Right lung (tissue), 5 donors: ENCODE data around the gene TEAD4. TPM values are rescaled to one million over a fixed set of nuclear protein-coding genes. Genes with fewer than 3 reads are reported as not detected.
"Not testable (repeated sequence)": the region's sequence is repeated elsewhere in the genome, so short reads cannot be mapped to it uniquely, and the experiment has no call there.

Source experiments
- DNase-seq, 2 donors: peaks; one replicate each; pipeline ENCODE4 v3.0.0-alpha.2; 2013
- polyA plus RNA-seq, 5 donors: library from polyadenylated mRNA; unstranded; fragments of 120-200 nt; gene quantifications; one replicate each; pipeline versions ENCODE4 v1.2.1 to v1.2.3, GENCODE V29; 2013; ENCODE audit warnings: inconsistent platforms in 1 of 5, low replicate concordance in 1 of 5; ENCODE audit not compliant: insufficient read length in 5 of 5, insufficient read depth in 1 of 5

The TEAD4 gene
- polyA plus RNA-seq, 5 donors: 11.6 to 15.6 (median 12.7) TPM

DNA sequence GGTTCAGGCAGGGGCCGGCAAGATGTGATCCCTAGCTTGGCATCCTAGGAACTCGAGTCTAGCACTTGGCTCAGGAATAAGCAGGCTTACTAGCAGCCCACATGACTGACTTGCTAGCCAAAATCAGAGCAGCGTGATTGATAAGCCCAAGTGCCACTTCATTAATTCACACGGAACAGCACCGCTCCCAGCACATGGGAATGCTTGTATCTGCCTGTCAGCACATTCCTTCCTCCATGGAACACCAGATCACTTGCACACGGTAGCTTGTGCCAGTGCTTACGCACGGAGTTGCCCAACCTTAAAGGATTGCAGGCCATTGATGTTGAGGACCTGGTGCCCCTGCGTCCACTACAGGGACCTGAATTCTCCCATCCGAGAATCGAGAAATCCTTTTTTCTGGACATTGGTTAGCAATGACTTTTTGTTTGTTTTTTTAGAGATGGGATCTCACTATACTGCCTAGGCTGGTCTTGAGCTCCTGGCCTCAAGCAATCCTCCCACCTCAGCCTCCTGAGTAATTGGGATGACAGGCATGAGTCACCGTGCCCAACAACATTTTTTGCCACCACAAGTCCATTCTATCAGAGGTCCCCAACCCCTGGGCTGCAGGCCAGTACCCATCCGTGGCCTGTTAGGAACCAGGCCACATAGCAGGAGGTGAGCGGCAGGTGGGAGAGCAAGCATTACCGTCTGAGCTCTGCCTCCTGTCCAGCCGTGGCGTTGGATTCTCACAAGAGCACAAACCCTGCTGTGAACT lies 87.4 kb downstream of the TEAD4 start:
- no peak for DNase-seq

DNA sequence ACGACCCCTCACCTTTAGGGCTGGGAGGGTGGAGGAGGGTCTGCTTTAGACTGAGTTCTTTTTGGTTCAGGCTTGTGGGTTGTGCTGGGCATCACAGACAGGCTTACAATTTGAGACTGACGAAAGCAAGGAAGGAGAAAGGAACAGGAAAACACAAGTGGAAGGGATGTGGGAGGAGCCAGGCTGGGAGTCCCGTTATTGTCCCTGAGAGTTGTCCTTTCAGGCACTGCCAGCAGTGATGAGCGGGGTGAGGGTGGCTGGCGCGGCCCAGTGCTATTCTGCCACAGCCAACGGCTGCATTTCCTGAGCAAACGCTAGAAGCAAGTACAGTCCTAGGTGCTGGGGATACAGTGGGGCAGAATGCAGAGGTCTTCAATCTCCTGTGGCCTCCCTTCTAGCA lies 88.8 kb downstream of the TEAD4 start:
- DNase-seq: no peak

DNA sequence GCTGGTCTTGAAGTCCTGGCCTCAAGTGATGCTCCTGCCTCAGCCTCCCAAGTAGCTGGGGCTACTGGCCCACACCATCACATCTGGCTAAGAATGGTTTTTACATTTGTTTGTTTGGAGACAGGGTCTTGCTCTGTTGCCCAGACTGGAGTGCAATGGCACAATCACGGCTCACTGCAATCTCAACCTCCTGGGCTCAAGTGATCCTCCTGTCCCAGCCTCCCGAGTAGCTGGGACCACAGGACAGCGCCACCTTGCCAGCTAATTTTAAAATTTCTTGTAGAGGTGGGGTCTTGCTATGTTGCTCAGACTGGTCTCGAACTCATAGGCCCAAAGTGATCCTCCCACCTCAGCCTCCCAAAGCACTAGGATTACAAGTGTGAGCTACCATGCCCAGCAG lies 89.3 kb downstream of the TEAD4 start:
- DNase-seq: no peak

DNA sequence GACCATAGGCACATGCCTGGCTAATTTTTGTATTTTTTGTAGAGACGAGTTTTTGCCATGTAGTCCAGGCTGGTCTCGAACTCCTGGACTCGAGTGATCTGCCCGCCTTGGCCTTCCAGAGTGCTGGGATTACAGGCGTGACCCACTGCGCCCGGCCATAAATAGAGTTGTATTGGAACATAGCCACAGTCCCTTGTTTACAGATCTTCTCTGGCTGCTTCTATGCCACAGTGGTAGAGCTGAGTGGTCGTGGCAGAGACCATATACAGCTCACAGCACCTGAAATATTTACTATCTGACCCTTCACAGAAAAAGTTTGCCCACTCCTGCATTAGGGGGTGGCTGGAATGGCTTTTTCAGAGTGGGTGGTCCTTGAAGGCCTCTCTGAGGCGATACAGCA lies 90.0 kb downstream of the TEAD4 start:
- no peak for DNase-seq

DNA sequence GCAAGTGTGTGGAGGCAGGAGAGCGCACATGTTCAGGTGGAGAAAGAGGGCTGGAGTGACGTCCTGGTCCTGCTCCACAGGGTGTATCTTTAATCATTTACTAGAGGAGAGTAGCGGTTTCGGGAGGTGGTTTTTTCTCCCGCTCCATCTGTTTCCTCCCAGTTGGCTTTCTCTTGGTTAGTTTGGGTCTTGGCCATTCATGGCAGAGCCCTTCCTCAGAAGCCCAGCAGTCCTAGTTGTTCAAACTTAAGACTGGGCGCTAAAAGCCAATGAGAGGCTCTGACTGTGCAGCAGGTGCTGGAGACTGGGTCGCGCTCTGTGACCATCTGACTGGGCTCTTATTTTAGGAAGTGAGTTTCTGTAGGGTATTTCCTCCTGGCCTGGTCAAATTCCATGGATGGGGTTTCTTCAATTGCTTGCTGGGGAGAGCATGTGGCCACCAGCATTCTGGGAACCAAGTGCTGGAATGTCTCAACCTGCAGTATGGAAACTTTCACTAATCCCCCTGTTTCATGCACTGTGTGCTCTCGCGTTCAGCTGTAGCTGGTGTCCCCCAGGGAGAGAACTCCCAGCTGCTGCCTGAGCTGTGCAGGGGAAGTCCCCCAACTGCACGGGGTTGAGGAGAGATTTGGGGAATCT lies 90.5 kb downstream of the TEAD4 start:
- no peak for DNase-seq

- no peak for DNase-seq
These were observed 95.2 kb downstream of the TEAD4 start for GRCh38 chr12:3054374-3054773.

DNA sequence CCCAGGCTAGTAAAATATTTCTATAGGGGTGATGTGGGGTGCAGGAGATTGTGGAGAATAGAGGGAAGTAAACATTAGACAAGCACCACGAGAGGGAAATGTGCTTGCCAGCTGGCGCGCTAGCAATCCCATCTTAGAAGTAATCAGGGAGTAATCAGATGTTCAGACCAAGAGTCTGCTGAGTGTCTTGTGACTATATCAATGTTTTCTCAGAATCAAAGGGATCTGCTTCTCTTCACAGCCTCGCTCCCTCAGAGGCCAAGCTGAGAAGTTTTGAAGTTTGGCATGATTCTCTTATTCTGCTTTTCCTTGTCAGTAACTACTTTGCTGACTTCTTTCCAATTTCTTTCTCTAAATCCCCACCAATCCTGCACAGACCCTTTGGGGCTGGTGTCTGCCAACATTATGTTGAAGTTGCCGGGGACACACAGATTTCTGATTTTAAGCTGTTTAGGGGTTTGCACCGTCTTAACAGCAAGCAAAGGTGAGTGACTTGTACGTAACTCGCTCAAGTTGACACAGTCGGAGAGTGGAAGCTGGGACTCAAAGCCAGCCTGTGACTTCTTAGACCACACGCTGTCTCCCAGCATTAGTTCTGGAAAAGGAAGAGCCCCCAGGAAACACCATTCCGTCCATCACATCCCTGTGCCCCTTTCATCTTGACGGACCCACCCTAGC lies 96.0 kb downstream of the TEAD4 start:
- peak; percentile 82 to 87 for DNase-seq

DNA sequence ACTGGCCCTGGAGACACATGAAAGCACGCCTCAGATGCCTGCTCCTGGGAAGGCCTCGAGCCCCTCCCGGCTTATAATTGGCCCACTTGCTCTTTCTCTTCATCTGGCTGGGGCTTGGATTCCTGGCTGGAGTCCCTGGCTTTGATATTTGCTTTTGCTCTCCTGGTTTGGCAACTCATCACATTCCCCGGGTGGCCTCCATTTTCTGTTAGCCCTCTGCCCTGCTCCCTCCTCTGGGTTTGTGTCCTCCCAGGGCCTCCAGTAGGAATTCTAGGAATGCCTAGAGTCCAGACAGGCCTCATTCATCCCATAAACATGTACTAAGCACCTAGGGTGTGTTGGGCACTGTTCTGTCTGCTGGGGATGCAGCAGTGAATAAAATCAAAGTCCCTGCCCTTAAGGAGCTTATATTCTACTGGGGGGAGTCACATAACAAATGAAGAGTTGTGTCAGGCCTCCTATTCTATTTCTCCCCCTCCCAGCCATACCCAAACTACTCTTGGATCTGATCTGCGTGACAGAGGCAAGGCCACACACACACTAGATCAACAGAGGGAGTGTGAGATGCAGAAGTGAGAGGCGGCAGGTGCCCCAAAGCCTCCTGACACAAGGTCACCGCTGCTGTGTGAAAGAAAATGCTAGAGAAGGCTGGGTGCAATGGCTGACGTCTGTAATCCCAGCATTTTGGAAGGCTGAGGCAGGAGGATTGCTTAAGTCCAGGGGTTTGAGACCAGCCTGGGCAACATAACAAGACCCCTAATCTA lies 96.7 kb downstream of the TEAD4 start:
- DNase-seq: no peak

GRCh38 chr12:3061059-3061458 lies 101.9 kb downstream of the TEAD4 start:
- no peak for DNase-seq

GRCh38 chr12:3061501-3062215 lies 102.5 kb downstream of the TEAD4 start:
- no peak for DNase-seq

- no peak for DNase-seq
These were observed 106.1 kb downstream of the TEAD4 start for GRCh38 chr12:3065300-3065699.

- DNase-seq: not testable (repeated sequence)
These were observed 106.6 kb downstream of the TEAD4 start for GRCh38 chr12:3065846-3066245.

GRCh38 chr12:3069714-3070113 lies 110.5 kb downstream of the TEAD4 start:
- DNase-seq: no peak

DNA sequence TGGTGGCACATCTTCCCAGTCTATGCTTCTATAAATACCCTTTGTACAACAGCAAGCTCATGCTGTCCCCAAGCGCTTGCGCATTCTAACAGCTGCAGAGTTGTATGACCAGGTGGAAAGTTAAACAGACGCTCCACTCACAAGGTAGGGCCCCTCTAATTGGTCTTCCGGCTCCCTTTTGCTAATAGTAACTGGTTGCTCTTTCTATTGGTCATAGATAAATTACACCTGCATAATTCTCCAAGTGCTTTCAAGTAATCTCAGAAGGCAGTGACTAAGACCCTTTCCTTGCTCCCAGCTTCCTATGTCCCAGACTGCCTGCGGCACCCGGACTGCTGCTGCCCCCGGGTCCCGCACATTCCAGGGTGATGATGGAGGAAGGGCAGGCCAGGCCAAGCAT lies 111.9 kb downstream of the TEAD4 start:
- DNase-seq: no peak

DNA sequence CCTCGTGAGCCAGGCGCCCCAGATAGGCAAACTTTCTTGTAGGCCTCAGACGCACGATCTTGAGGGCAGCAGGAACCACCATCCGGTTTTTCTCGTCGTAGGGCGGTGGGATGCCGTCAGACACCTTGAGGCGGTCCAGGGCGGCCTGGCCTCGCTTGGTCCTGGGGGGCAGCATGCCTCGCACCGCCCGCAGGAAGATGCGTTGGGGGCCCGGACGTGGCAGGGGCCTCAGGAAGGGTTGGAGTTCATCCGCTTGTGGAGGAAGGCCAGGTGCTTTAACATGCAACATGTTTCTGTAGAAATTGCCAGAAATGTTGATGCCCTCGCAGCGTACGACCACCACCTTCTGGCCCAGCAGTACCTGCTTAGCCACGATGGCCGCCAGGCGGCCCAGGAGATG lies 112.5 kb downstream of the TEAD4 start:
- no peak for DNase-seq

GRCh38 chr12:3073438-3074250 lies 114.4 kb downstream of the TEAD4 start:
- peak; percentile 77 to 85 for DNase-seq

DNA sequence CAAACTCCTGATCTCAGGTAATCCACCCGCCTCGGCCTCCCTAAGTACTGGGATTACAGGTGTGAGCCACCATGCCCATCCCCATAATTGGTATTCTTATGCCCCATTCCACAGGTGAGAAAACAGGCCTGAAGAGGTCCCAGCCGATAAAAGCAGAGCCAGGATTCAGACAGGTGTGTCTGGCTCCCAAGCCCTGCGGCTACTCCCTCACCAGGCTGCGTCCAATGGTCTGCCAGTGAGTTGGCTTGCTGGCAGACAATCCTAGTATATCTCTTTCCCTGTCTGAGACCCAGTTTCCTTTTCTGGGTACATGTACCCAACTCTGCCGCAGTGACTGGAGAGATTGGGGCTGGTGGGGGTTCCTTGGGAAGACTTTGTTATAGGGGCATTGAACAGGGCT lies 116.1 kb downstream of the TEAD4 start:
- no peak for DNase-seq

- peak; percentile 64 to 74 for DNase-seq
These were observed 117.8 kb downstream of the TEAD4 start, which contains the start of gene TSPAN9 for GRCh38 chr12:3076730-3077571. Gene TSPAN9 (plus strand): TSS chr12:3077379. CDS start chr12:3201194, 123,815 bp downstream.

GRCh38 chr12:3077572-3078081 lies 118.4 kb downstream of the TEAD4 start:
- DNase-seq: peak; percentile 79 to 80
